DMS53 treated with DMSO at 0.1 percent for 48 hours (cell line): ENCODE results near the gene SLC10A4.
"Not testable (repeated sequence)": the region's sequence is repeated elsewhere in the genome, so short reads cannot be mapped to it uniquely, and the experiment has no call there.

ENCODE experiments used
- DNase-seq: peaks from one replicate; lab custom pipeline; 2025; ENCODE audit not compliant: unreplicated experiment; lab: John Stamatoyannopoulos, UW

SLC10A4 gene, protein sequence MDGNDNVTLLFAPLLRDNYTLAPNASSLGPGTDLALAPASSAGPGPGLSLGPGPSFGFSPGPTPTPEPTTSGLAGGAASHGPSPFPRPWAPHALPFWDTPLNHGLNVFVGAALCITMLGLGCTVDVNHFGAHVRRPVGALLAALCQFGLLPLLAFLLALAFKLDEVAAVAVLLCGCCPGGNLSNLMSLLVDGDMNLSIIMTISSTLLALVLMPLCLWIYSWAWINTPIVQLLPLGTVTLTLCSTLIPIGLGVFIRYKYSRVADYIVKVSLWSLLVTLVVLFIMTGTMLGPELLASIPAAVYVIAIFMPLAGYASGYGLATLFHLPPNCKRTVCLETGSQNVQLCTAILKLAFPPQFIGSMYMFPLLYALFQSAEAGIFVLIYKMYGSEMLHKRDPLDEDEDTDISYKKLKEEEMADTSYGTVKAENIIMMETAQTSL

GRCh38 chr4:48483006-48483776 lies at the start of gene SLC10A4:
TSS of gene SLC10A4 (plus strand) at chr4:48483343. CDS start at chr4:48483562, 219 bp downstream.
- DNase-seq = peak; percentile 28

- no peak for DNase-seq
Observed at GRCh38 chr4:48436318-48436717, 46.8 kb upstream of the SLC10A4 start.

DNA sequence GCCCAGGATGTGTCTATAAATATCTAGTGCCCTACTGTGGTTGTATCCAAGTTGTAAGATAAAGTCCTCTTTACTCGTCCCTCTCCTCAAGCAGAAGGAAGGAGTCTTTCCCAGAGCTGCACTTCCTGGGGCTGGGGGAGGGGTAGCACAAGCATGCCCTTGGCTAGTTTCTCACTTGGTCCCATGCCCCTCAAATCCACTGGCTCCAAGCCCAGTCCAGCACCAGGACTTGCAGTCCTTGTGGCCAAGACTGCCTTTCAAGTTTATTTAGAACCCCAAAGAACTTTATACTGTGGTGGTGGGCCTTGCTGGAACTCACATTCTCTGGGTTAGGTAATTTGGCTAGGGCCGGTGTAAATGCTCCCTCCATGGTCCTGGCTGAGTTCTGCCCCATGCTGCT lies 43.2 kb upstream of the SLC10A4 start:
- no peak for DNase-seq

DNA sequence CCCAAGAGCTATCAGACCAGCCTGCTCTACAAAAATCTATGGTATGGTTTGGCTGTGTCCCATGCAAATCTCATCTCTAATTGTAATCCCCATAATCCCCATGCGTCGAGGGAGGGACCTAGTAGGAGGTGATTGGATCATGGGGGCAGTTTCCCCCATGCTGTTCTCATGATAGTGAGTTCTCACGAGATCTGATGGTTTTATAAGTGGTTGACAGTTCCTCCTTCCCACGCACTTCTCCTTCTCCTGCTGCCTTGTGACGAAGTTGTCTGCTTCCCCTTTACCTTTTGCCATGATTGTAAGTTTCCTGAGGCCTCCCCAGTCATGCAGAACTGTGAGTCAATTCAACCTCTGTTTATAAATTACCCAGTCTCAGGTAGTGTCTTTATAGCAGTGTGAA lies 42.2 kb upstream of the SLC10A4 start:
- not testable (repeated sequence) for DNase-seq

GRCh38 chr4:48445704-48446103 lies 37.4 kb upstream of the SLC10A4 start:
- peak; percentile 10 for DNase-seq

DNA sequence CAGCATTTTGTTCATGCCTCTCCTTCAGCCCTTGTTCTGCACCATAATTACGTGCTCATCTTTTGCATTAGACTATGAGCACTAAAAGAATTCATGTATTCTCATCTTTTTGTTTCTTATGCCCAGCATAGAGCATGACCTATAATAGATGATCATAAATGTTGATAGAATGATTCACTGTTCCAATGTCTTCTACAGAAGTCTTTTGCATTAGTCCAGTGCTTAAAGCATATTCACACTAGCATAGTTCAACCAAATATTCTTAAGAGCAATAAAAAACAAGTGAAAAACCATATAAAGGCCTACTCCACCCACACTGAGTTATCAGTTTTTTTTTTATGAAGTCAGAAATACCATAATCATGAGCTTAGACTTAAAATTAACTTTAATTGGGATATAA lies 36.5 kb upstream of the SLC10A4 start:
- no peak for DNase-seq

DNA sequence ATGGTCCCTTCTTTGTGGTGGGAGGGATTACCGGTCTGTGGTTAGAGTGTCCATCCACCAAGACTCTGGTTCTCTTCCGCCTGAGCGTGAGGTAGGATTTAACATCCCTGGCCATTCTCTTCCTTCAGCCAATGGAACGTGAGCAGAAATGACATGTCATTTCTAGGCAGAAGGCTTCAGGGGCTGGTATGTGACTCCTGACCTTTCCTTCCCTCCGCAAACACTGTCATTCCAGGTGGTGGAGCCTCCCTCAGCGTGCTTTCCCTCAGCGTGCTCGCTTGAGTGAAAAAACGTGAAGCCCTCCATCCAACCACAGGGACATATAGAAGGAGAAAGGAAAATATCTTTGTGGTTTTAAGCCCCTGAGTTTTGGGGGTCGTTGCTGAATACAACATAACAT lies 34.0 kb upstream of the SLC10A4 start:
- DNase-seq = no peak

DNA sequence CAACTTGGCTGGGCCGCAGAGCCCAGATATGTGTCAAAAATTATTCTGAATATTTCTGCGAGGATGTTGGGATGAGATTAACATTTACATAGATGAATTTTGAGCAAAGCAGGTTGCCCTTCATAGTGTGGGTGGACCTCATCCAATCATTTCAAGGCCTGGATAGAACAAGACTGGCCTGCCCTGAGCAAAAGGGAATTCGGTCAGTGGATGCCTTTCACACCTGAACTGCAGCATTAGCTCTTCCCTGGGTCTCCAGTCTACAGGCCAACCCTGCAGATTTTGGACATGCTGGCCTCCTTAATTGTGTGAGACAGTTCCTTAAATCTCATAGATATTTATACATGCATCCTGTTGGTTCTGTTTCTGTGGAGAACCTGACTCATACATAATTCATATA lies 32.4 kb upstream of the SLC10A4 start:
- no peak for DNase-seq

DNA sequence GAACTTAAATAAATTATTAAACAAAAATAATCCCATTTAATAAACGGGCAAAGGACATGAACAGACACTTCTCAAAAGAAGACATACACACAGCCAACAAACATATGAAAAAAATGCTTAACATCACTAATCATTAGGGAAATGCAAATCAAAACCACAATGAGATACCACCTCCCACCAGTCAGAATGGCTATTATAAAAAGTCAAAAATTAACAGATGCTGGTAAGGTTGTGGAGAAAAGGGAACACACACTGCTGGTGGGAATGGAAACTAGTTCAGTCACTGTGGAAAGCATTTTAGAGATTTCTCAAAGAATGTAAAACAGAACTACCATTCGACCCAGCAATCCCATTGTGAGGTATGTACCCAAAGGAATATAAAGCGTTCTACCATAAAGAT lies 31.5 kb upstream of the SLC10A4 start:
- not testable (repeated sequence) for DNase-seq

GRCh38 chr4:48454591-48454990 lies 28.6 kb upstream of the SLC10A4 start:
- no peak for DNase-seq

- no peak for DNase-seq
Observed at GRCh38 chr4:48461000-48461399, 22.1 kb upstream of the SLC10A4 start.

GRCh38 chr4:48462363-48462762 lies 20.8 kb upstream of the SLC10A4 start:
- no peak for DNase-seq

DNA sequence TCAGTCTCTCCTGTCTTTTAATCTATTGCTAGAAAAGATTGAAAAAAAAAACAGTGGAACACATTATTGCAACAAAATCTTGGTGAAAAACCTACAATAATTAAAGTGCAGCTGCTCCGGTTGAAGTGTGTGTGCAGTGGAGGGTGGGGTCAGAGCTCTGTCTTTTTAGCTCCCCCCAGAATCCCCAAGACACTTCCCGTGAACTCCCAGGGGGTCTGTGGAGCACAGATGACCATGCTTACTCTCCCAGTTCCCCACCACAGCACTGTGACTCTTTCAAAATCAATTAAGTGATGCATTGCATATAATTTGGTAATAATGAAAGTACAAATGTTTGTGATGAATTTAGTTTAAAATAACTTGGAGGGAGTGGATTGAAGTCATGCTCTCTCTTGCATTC lies 15.7 kb upstream of the SLC10A4 start:
- DNase-seq = no peak

DNA sequence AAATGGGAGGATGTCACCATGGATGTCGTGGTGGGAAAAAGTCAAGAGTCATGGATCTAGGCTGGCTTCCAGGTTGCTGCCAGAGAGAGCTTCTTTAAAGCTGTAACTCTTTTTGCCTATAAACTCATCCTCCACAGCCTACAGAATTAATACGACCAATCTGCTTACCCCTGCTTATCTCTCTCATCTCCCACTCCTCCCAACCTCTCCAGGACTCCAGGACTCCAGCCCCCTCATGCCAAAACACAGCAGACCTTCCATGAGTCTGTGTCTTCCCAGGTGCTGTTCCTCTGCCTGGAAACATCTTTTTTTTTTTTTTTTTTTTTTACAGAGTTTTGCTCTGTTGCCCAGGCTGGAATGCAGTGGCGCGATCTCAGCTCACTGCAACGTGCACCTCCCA lies 15.3 kb upstream of the SLC10A4 start:
- no peak for DNase-seq

GRCh38 chr4:48470137-48470536 lies 13.0 kb upstream of the SLC10A4 start:
- DNase-seq = no peak

- DNase-seq = no peak
Observed at GRCh38 chr4:48470570-48470969, 12.6 kb upstream of the SLC10A4 start.

DNA sequence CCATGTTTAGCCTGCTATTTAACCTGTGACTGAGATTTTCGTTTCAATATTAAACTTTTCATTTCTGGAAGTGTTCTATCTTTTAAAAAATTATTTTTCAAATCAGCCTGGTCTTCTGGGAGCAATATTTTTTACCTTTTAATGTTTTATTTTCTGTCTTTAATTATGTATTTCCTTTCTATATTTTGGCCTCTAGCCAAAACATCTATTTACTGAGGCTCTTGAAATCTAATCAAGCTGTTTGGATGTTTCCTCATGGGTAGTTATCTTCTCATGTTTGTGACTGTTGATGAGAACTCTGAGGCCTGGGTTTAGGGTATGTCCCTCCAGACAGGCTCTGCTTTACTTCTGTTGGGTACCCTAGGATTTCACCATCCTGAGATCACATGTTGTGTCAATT lies 10.3 kb upstream of the SLC10A4 start:
- DNase-seq = peak; percentile 12

- DNase-seq = no peak
Observed at GRCh38 chr4:48475770-48476169, 7.4 kb upstream of the SLC10A4 start.

DNA sequence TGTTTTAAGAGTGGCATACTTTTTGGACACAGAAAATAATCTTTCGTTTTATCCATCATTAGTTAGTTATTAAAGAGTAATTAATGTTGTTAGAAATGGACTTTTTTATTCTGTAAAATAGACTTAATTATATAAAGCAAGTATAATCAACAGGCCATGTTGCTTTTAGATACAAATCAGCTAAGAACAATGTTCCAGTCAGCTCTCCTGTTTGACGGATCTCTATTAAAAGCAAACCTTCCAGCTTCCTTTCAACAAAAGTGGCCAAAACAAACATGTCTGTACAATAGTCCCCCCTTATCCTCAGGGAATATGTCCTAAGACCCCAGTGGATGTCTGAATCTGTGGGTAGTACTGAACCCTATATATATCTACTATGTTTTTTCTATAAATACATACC lies 4.9 kb upstream of the SLC10A4 start:
- DNase-seq = no peak

- no peak for DNase-seq
Observed at GRCh38 chr4:48481581-48481980, 1.6 kb upstream of the SLC10A4 start.

DNA sequence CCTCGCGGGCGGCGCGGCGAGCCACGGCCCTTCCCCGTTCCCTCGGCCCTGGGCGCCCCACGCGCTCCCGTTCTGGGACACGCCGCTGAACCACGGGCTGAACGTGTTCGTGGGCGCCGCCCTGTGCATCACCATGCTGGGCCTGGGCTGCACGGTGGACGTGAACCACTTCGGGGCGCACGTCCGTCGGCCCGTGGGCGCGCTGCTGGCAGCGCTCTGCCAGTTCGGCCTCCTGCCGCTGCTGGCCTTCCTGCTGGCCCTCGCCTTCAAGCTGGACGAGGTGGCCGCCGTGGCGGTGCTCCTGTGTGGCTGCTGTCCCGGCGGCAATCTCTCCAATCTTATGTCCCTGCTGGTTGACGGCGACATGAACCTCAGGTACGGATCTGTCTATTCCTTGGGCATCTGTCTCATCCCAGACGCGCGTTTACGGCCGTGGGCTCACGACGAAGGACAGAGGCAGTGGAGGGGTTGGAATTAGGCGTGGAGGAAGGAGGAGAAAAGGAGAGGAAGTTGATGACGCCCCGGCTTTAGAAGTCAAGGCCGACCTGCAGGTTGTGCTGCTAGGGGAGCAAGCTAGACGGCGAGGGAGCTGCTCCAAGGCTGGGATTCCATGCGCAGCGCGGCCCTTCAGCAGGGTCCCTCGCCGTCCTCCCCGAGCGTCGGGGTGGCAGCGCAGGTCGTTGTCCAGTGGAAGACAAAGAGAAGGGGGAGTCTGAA lies 792 bp downstream of the SLC10A4 start:
- DNase-seq = peak; percentile 17
